NCI-H345 treated with DMSO at 0.1 percent for 48 hours (cell line): Measurements from ENCODE around the gene PI4K2A.

ENCODE experiments used
- DNase-seq: peaks from one replicate; lab custom pipeline; 2025; ENCODE audit not compliant: unreplicated experiment; lab: John Stamatoyannopoulos, UW

PI4K2A gene

DNA sequence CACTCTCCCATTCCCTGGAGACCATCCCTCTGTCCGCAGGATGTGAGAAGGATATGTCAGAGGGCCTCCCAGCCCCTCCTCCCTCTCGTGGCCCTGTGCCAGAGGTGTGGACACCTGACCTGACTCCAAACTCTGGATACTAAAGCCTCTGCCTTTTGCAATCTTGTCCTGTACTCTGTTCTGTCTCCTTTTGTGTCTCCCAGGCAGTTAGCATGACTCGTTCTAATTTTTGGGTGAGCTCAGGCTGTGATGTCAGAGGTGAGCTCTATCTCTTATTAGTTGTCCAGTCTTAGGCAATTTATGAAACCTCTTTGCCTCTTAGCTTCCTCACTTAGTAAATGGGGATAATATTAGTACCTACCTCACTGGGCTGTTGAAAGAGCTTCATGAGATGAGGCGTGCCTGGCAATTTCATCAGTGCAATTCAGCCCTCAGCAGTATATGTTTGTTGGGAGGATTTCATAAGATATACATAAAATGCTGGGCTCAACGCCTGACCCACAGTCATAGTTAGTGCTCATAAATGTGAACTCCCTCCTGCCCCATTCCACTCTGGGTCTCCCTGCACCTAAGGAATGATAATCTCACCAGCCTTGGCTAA, 84.0 kb downstream of the PI4K2A start:
- no peak for DNase-seq
